Natural killer cell (primary cell): ENCODE data around the gene PSD4. TPM values are rescaled to one million over a fixed set of nuclear protein-coding genes. Genes with fewer than 3 reads are reported as not detected.

Experiments used
- ATAC-seq, 3 donors: fragments of 150-1000 bp in 2 of 3; fragments of 200-7000 bp in 1 of 3; cut with Tn5 transposase; 1 replicate in 1 of 3; 2 replicates in 2 of 3; pipeline ENCODE4 v1.10.0; 2021; ENCODE audit warnings: mild to moderate bottlenecking in 2 of 3, moderate library complexity in 2 of 3
- DNase-seq, 2 donors: peaks; one replicate each; pipeline versions ENCODE4 v3.0.0 to v3.0.0-alpha.2; 2013 to 2021; ENCODE audit warnings: mixed read lengths in 1 of 2
- H3K27ac ChIP-seq: one replicate; pipeline ENCODE4 v1.5.1; 2013; ENCODE audit warnings: mild to moderate bottlenecking, low read length
- H3K27me3 ChIP-seq: one replicate; pipeline ENCODE4 v1.6.1; 2013; ENCODE audit warnings: low read length; ENCODE audit not compliant: control insufficient read depth, insufficient read depth
- H3K36me3 ChIP-seq: one replicate; pipeline ENCODE4 v1.6.1; 2013; ENCODE audit warnings: low read length; ENCODE audit not compliant: control insufficient read depth, insufficient read depth
- H3K4me1 ChIP-seq: one replicate; pipeline ENCODE4 v1.6.1; 2013; ENCODE audit warnings: low read length; ENCODE audit not compliant: control insufficient read depth, insufficient read depth
- H3K4me3 ChIP-seq: one replicate; pipeline ENCODE4 v1.5.1; 2013; ENCODE audit warnings: low read length
- H3K9me3 ChIP-seq: one replicate; pipeline ENCODE4 v1.6.1; 2013; ENCODE audit warnings: low read length; ENCODE audit not compliant: control insufficient read depth, insufficient read depth
- H3K27ac Mint-ChIP-seq, 2 donors: one replicate each; pipeline ENCODE4 v1.8.0; 2022; ENCODE audit warnings: mild to moderate bottlenecking in 2 of 2, mixed read lengths in 2 of 2, moderate library complexity in 1 of 2
- H3K27me3 Mint-ChIP-seq, 2 donors: one replicate each; pipeline ENCODE4 v1.8.0; 2022; ENCODE audit warnings: low read depth in 2 of 2, mixed read lengths in 2 of 2
- H3K36me3 Mint-ChIP-seq: one replicate; pipeline ENCODE4 v1.8.0; 2022; ENCODE audit warnings: mixed read lengths
- H3K4me1 Mint-ChIP-seq, 2 donors: one replicate each; pipeline ENCODE4 v1.8.0; 2022; ENCODE audit warnings: mixed read lengths in 2 of 2
- H3K4me3 Mint-ChIP-seq: one replicate; pipeline ENCODE4 v1.8.0; 2022; ENCODE audit warnings: mild to moderate bottlenecking, moderate library complexity, mixed read lengths
- H3K9me3 Mint-ChIP-seq, 2 donors: one replicate each; pipeline ENCODE4 v1.8.0; 2022; ENCODE audit warnings: mixed read lengths in 2 of 2
- CTCF ChIP-seq: fragments of 200-600 bp; IDR thresholded peaks from one replicate; pipeline ENCODE4 v1.8.0; 2022; ENCODE audit warnings: antibody characterized with exemption
- WGBS: methylation state at CpG from one replicate; pipeline ENCODE4 v1.1.7; 2013; ENCODE audit warnings: missing lambda C conversion rate; ENCODE audit not compliant: insufficient coverage; 5-methylcytosine and 5-hydroxymethylcytosine counted together
- intact Hi-C: fragments of 100-400 bp; cut with micrococcal nuclease; formaldehyde crosslinking; loops from one replicate; pipeline ENCODE4 v1.14.2; 2022
- total RNA-seq, 4 donors: library from RNA; stranded (reverse); fragments of 120-200 nt in 1 of 4; gene quantifications; one replicate each; pipeline versions ENCODE4 v1.2.3 to v1.2.4, GENCODE V29; 2013 to 2022

PSD4 gene
- total RNA-seq, 3 donors from 2014 or later (not counting 1 experiment from before 2014, with no cell fraction given): 280 to 347 (median 340) TPM

GRCh38 chr2:113240150-113240914 is 66.6 kb downstream of the PSD4 start:
- H3K4me1 ChIP-seq: peaks cover 8% of the 10 kb centered on the region
- H3K4me1 Mint-ChIP-seq: peaks cover 0 to 21% of the 10 kb centered on the region in 2 donors
- H3K27ac ChIP-seq: no peak overlapping the region
- H3K27me3 ChIP-seq: no peaks in the 10 kb centered on the region
- H3K36me3 Mint-ChIP-seq: no peaks in the 10 kb centered on the region
- no peak for DNase-seq
- no peak overlapping the region for H3K27ac Mint-ChIP-seq
- WGBS: 47% methylated on average over 13 of the region's 15 CpGs
- no peak for TF ChIP-seq CTCF
- no peaks in the 10 kb centered on the region for H3K9me3 ChIP-seq
- H3K4me3 ChIP-seq: no peak overlapping the region
- H3K9me3 Mint-ChIP-seq: no peaks in the 10 kb centered on the region
- intact Hi-C loops: no loop called here
- H3K27me3 Mint-ChIP-seq: no peaks in the 10 kb centered on the region
- ATAC-seq: no peak
- H3K36me3 ChIP-seq: no peaks in the 10 kb centered on the region
- H3K4me3 Mint-ChIP-seq: no peak overlapping the region

GRCh38 chr2:113240915-113241911 is 67.4 kb downstream of the PSD4 start:
- H3K27ac ChIP-seq: no peak overlapping the region

GRCh38 chr2:113242327-113242726 is 68.6 kb downstream of the PSD4 start:
- Histone ChIP-seq H3K36me3 (no peaks in the 10 kb centered on the region), H3K27me3 (no peaks in the 10 kb centered on the region), H3K9me3 (no peaks in the 10 kb centered on the region), H3K27ac (no peak overlapping the region), H3K4me1 (peaks cover 3% of the 10 kb centered on the region), H3K4me3 (no peak overlapping the region)
- no peaks in the 10 kb centered on the region for H3K36me3 Mint-ChIP-seq
- no peak overlapping the region for H3K27ac Mint-ChIP-seq
- no peaks in the 10 kb centered on the region for H3K27me3 Mint-ChIP-seq
- ATAC-seq (no peak), DNase-seq (no peak)
- intact Hi-C loops: no loop called here
- WGBS: 96% methylated on average over 6 of the region's 6 CpGs
- H3K4me1 Mint-ChIP-seq: peaks cover 0 to 14% of the 10 kb centered on the region in 2 donors
- no peak overlapping the region for H3K4me3 Mint-ChIP-seq
- no peaks in the 10 kb centered on the region for H3K9me3 Mint-ChIP-seq
- TF ChIP-seq CTCF: no peak

More at GRCh38 chr2:113240915-113241911, 67.4 kb downstream of the PSD4 start:
- no peak for TF ChIP-seq CTCF
- Mint-ChIP-seq H3K27ac (no peak overlapping the region), H3K4me3 (no peak overlapping the region), H3K4me1 (peaks cover 0 to 18% of the 10 kb centered on the region in 2 donors), H3K27me3 (no peaks in the 10 kb centered on the region), H3K9me3 (no peaks in the 10 kb centered on the region), H3K36me3 (no peaks in the 10 kb centered on the region)
- DNase-seq: no peak
- WGBS: 78% methylated on average over 18 of the region's 18 CpGs
- H3K4me3 ChIP-seq: no peak overlapping the region
- no peaks in the 10 kb centered on the region for H3K36me3 ChIP-seq
- peaks cover 8% of the 10 kb centered on the region for H3K4me1 ChIP-seq
- peak in 2 of 3 donors; percentile 26 to 50 for ATAC-seq
- no peaks in the 10 kb centered on the region for H3K9me3 ChIP-seq
- H3K27me3 ChIP-seq: no peaks in the 10 kb centered on the region
- intact Hi-C loops: no loop called here
